Measurements from ENCODE around the gene HSPB6. TPM values are rescaled to one million over a fixed set of nuclear protein-coding genes. Genes with fewer than 3 reads are reported as not detected.

The HSPB6 gene
- total RNA-seq, 1 experiment from 2014 or later, result 0.37 TPM

- Histone ChIP-seq H4K8ac (replicated peaks; ENCODE audit: insufficient read length, low read depth, low read length) (no peak overlapping the region), H3K79me1 (ENCODE audit: insufficient read depth, low read depth, low read length, poor library complexity, severe bottlenecking) (no peaks in the 10 kb centered on the region), H2BK20ac (ENCODE audit: low read depth, low read length, poor library complexity, severe bottlenecking) (no peak overlapping the region), H3K56ac (ENCODE audit: insufficient read length, low read depth, low read length) (no peak overlapping the region), H3K27ac (ENCODE audit: insufficient read length, low read depth, low read length) (no peak overlapping the region), H3K4ac (ENCODE audit: low read depth, low read length) (no peak overlapping the region), H2BK12ac (ENCODE audit: insufficient read length, low read depth, low read length) (no peak overlapping the region), H2BK15ac (ENCODE audit: low read depth, low read length) (no peak overlapping the region), H2BK5ac (ENCODE audit: insufficient read length, low read length) (no peak overlapping the region), H3K23me2 (ENCODE audit: insufficient read length, low read depth, low read length, poor library complexity, severe bottlenecking) (peaks cover 7% of the 10 kb centered on the region), H3K18ac (ENCODE audit: insufficient read length, low read depth, low read length) (no peak overlapping the region), H4K91ac (ENCODE audit: insufficient read length, low read depth, low read length) (no peak overlapping the region), H3K9me3 (ENCODE audit: control insufficient read depth, low read depth, low read length) (no peaks in the 10 kb centered on the region), H3K14ac (ENCODE audit: insufficient read depth, low read length) (no peak overlapping the region), H4K5ac (ENCODE audit: insufficient read length, low read depth, low read length) (no peak overlapping the region), H2AK5ac (ENCODE audit: insufficient read length, low read length) (no peak overlapping the region), H3K9ac (ENCODE audit: extremely low read depth, insufficient read length, low read length) (no peak overlapping the region), H3K4me2 (ENCODE audit: insufficient read depth, insufficient read length, low read length) (no peak overlapping the region), H4K20me1 (ENCODE audit: control insufficient read depth, insufficient read depth, insufficient read length) (peaks cover 6% of the 10 kb centered on the region), H2BK120ac (ENCODE audit: low read depth, low read length, poor library complexity, severe bottlenecking) (no peak overlapping the region), H3K27me3 (ENCODE audit: insufficient read depth, low read length) (no peaks in the 10 kb centered on the region), H3K79me2 (ENCODE audit: insufficient read depth, low read length) (peaks cover 11% of the 10 kb centered on the region; the same call in 1 of the 2 replicates), H3K4me1 (ENCODE audit: insufficient read depth, low read length) (no peaks in the 10 kb centered on the region), H3T11ph (ENCODE audit: low read length) (no peak overlapping the region), H2AFZ (ENCODE audit: low read length) (no peak overlapping the region), H3K23ac (ENCODE audit: insufficient read length, low read depth, low read length) (no peak overlapping the region)
- no peak for TF ChIP-seq CTCF (conservative IDR thresholded peaks at IDR 0.05)
- Mint-ChIP-seq H3K4me1 (peaks cover 6 to 8% of the 10 kb centered on the region in 2 experiments), H3K36me3 (ENCODE audit: insufficient read depth in 1 of 3, low read depth in 3 of 3) (peaks cover 41 to 71% (median 71%) of the 10 kb centered on the region in 3 experiments; a peak in 6 of 7 replicates), H3K4me3 (no peak overlapping the region), H3K27me3 (ENCODE audit: low read depth) (no peaks in the 10 kb centered on the region; the same call in 1 of the 2 replicates), H3K9me3 (no peaks in the 10 kb centered on the region), H3K27ac (no peak overlapping the region)
- DNase-seq, result no peak
- WGBS (ENCODE audit: extremely low coverage, insufficient read length, low lambda C conversion rate), result no CpG with 5 or more reads among the region's 14 CpGs
Measured at GRCh38 chr19:35722461-35722860, 34.4 kb downstream of the HSPB6 start.

Measured in H9 (cell line).